Nephron (organoid): Measurements from ENCODE around the gene KCNQ1OT1.
A peak's percentile ranks its signal among the peaks of the same experiment; 100 is the strongest.

Experiments used
- H3K27ac Mint-ChIP-seq, 3 experiments: 2 replicates each; pipeline ENCODE4 v1.8.0; 2020; ENCODE audit warnings: mixed read lengths in 3 of 3, mild to moderate bottlenecking in 2 of 3, moderate library complexity in 1 of 3
- H3K27me3 Mint-ChIP-seq: 2 replicates; pipeline ENCODE4 v1.8.0; 2021; ENCODE audit warnings: low read depth, mild to moderate bottlenecking, moderate library complexity, mixed read lengths
- H3K36me3 Mint-ChIP-seq: 2 replicates; pipeline ENCODE4 v1.8.0; 2020; ENCODE audit warnings: low read depth, mixed read lengths
- H3K4me1 Mint-ChIP-seq: 2 replicates; pipeline ENCODE4 v1.8.0; 2020; ENCODE audit warnings: mixed read lengths
- H3K4me3 Mint-ChIP-seq, 3 experiments: 2 replicates each; pipeline ENCODE4 v1.8.0; 2020; ENCODE audit warnings: mild to moderate bottlenecking in 3 of 3, mixed read lengths in 3 of 3, moderate library complexity in 2 of 3
- H3K9me3 Mint-ChIP-seq: 2 replicates; pipeline ENCODE4 v1.8.0; 2020; ENCODE audit warnings: mixed read lengths
- TF ChIP-seq, protein P1 (sequence below), 3 experiments: fragments of 200-600 bp; sonication (generic); IDR thresholded peaks; one replicate each; pipeline ENCODE4 v1.5.0; 2021; ENCODE audit warnings: antibody characterized with exemption in 3 of 3; ENCODE audit not compliant: unreplicated experiment in 3 of 3

Gene KCNQ1OT1

DNA sequence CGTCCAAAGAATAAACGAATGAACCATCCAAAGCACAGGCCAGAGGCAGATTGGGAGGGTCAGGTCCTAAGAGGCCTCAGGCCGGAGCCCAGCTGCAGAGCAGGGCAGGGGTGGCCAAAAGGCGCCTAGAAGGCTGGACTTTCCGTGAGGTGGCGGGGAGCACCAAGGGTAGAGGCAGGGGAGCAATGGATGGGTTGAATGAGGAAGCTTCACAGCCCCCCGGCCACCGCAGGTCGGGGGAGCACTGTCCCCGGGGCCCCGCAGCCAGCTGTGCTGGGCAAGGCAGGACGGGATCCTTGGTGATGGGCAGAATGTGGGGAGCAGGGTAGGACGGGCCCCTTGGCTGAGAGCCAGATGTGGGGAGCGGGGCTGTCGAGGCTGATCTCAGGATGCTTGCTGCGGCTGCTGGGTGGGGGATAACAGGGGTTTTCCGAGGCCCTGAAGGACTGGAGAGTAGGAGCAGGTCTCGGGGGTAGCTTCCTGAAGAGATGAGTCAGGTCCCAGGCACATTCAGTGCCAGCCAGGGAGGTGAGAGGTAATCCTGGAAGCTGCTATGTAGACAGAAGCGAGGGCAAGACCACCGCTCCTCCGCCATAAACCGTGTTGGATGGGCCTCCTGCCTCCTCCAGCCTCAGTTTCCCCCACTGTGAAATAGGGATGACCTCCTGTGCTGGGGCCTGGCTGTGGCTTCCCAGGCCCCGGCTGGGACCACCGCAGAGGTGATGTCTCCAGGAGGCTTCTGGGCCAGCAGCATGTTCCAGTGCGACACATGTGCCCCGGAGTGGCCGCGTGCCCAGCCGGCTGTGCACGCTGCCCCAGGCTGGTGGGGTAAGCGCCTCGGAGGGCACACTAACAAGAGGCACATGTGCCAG lies 34.6 kb upstream of the KCNQ1OT1 start:
- TF ChIP-seq, protein P1, sequence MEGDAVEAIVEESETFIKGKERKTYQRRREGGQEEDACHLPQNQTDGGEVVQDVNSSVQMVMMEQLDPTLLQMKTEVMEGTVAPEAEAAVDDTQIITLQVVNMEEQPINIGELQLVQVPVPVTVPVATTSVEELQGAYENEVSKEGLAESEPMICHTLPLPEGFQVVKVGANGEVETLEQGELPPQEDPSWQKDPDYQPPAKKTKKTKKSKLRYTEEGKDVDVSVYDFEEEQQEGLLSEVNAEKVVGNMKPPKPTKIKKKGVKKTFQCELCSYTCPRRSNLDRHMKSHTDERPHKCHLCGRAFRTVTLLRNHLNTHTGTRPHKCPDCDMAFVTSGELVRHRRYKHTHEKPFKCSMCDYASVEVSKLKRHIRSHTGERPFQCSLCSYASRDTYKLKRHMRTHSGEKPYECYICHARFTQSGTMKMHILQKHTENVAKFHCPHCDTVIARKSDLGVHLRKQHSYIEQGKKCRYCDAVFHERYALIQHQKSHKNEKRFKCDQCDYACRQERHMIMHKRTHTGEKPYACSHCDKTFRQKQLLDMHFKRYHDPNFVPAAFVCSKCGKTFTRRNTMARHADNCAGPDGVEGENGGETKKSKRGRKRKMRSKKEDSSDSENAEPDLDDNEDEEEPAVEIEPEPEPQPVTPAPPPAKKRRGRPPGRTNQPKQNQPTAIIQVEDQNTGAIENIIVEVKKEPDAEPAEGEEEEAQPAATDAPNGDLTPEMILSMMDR (IDR thresholded peaks at IDR 0.05; ENCODE audit: unreplicated experiment in 3 of 3) = no peak
- no peaks in the 10 kb centered on the region for H3K9me3 Mint-ChIP-seq
- H3K27ac Mint-ChIP-seq = peak overlapping the region; percentile 66 to 76 (median 75)
- H3K36me3 Mint-ChIP-seq = no peaks in the 10 kb centered on the region
- H3K4me3 Mint-ChIP-seq = no peak overlapping the region
- H3K27me3 Mint-ChIP-seq = peaks cover 11% of the 10 kb centered on the region
- peaks cover 39% of the 10 kb centered on the region for H3K4me1 Mint-ChIP-seq

DNA sequence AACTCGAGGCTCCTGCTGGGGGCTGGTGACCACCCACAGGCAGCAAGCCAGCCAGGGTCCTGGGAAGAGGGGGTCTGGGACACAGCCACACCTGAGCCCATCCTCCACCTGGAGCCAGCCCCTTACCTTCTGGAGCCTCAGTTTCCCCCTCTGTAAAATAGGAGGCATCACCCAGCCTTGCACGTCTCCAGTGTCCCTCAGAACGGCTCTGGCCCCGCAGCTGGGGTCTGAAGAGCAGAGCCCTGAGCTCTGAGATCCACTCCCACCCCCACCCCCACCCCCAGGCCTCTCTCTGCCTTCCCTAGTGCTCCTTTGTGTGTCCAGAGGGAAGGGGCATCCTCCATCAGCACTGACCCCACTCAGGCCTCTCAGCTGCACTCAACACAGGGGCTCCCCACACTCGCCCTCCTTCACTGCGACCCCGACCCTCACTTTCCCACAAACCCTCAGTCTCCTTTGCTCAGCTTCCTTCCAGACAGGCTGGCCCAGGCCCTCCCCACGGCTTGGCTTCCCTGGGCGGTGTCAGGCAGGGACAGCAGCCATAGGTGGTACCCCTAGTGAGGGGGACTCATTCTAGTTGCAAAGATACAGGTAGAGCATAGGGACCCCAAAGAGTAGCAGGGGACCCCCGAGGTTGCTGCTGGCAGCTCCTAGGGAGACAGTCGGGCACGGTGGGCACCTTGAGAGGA lies 33.3 kb upstream of the KCNQ1OT1 start:
- peak overlapping the region in 2 of 3 experiments; percentile 66 to 75 for H3K27ac Mint-ChIP-seq
- peaks cover 11% of the 10 kb centered on the region for H3K27me3 Mint-ChIP-seq
- no peaks in the 10 kb centered on the region for H3K36me3 Mint-ChIP-seq
- no peak overlapping the region for H3K4me3 Mint-ChIP-seq
- TF ChIP-seq, protein P1 (IDR thresholded peaks at IDR 0.05; ENCODE audit: unreplicated experiment in 3 of 3) = no peak
- H3K4me1 Mint-ChIP-seq = peaks cover 48% of the 10 kb centered on the region
- H3K9me3 Mint-ChIP-seq = no peaks in the 10 kb centered on the region

GRCh38 chr11:2732261-2732939 lies 32.6 kb upstream of the KCNQ1OT1 start:
- H3K27me3 Mint-ChIP-seq = peaks cover 7% of the 10 kb centered on the region
- no peak overlapping the region for H3K4me3 Mint-ChIP-seq
- H3K9me3 Mint-ChIP-seq = no peaks in the 10 kb centered on the region
- H3K27ac Mint-ChIP-seq = peak overlapping the region in 2 of 3 experiments; percentile 7 to 46
- H3K36me3 Mint-ChIP-seq = no peaks in the 10 kb centered on the region
- TF ChIP-seq, protein P1 (IDR thresholded peaks at IDR 0.05; ENCODE audit: unreplicated experiment in 3 of 3) = no peak
- H3K4me1 Mint-ChIP-seq = peaks cover 48% of the 10 kb centered on the region

DNA sequence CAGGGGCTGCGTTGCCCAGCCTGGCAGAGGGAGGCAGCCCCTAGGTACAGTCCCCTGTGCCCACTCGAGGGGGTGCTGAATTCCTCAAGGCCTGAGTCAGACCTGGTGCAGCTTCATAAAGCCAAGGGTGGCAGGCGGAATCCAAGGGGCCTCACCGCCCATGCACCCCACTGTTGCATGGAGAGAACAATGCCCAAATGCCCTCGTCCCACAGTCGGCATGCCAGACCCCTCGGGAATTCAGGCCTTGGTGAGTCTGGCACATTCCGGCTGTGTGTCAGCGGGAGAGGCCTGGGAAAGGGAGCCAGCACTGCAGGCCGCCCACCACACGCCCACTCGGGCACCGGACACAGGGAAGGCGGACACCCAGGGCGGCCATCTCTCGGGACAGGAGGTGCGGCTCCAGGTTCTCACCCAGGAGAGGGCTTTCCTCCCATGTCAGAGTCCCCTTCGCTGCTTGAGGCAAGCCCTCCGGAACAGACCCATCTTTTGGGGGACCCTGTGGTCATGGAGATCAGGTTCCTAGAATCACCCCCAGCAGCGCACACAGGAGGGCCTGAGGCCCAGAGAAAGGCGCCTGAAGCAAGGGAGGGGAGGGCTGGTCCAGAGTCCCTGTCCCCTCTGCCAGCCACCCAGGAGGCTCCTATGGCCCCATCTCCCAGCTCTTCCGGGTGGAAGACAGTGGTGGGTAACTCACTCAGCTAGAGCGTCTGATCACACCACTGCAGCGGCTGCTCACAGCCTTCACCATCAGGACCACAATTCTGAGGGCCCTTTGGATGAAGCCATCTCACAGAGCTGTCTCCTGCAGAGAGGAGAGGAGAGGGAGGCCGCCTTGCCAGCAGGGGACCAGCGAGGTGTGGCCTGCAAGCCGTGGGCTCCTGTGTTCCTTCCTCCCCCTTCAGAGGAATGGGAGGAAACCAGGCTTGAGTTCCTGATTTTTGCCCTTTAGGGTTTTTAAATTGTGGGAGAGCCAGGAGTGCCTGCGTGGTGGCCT lies 31.6 kb upstream of the KCNQ1OT1 start:
- peaks cover 7% of the 10 kb centered on the region for H3K27me3 Mint-ChIP-seq

More for the DNA sequence above, 31.6 kb upstream of the KCNQ1OT1 start:
- TF ChIP-seq, protein P1 (IDR thresholded peaks at IDR 0.05; ENCODE audit: unreplicated experiment in 3 of 3) = no peak
- H3K4me3 Mint-ChIP-seq = no peak overlapping the region
- H3K9me3 Mint-ChIP-seq = no peaks in the 10 kb centered on the region
- no peaks in the 10 kb centered on the region for H3K36me3 Mint-ChIP-seq
- H3K27ac Mint-ChIP-seq = peak overlapping the region; percentile 46 to 88 (median 56)
- H3K4me1 Mint-ChIP-seq = peaks cover 50% of the 10 kb centered on the region
